PC-9 (cell line): Measurements from ENCODE around the gene HMSD.
A peak's percentile ranks its signal among the peaks of the same experiment; 100 is the strongest.

Experiments used
- EZH2 ChIP-seq: fragments of 200-600 bp; sonication (generic); IDR thresholded peaks from 2 replicates; pipeline ENCODE4 v1.8.0; 2017; ENCODE audit warnings: antibody characterized with exemption, low read depth
- TF ChIP-seq, protein P1 (sequence below): fragments of 200-600 bp; sonication (generic); conservative IDR thresholded peaks from 2 replicates; pipeline ENCODE4 v1.6.1; 2017; ENCODE audit warnings: mixed run types, antibody characterized with exemption, mild to moderate bottlenecking, moderate library complexity

DNA sequence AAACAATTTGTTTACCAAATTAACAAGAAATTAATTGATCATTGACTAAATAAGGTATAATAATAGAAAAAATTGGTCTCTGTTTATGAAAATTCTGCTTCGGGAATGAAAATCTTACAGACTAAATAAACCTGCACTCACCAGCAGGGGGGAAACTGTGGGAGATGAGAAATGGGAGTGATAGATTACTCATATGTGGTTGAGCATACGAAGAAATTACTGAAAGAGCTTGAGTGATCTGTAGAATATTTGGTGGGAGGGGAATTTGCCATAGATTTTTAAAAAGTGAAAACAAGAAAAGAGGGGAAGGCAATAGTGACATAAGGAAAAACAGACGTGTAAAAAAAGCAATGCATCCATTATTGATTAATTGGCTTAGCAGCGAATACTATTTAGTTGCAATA is 2.2 kb downstream of the HMSD start:
- TF ChIP-seq, protein P1, sequence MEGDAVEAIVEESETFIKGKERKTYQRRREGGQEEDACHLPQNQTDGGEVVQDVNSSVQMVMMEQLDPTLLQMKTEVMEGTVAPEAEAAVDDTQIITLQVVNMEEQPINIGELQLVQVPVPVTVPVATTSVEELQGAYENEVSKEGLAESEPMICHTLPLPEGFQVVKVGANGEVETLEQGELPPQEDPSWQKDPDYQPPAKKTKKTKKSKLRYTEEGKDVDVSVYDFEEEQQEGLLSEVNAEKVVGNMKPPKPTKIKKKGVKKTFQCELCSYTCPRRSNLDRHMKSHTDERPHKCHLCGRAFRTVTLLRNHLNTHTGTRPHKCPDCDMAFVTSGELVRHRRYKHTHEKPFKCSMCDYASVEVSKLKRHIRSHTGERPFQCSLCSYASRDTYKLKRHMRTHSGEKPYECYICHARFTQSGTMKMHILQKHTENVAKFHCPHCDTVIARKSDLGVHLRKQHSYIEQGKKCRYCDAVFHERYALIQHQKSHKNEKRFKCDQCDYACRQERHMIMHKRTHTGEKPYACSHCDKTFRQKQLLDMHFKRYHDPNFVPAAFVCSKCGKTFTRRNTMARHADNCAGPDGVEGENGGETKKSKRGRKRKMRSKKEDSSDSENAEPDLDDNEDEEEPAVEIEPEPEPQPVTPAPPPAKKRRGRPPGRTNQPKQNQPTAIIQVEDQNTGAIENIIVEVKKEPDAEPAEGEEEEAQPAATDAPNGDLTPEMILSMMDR = 0 out of 2 replicates have a peak, but pooled peaks have one; percentile 23
- no peak for TF ChIP-seq EZH2
